GM19240 (cell line): ENCODE data around the gene CYGB.
"Not testable (repeated sequence)": the region's sequence is repeated elsewhere in the genome, so short reads cannot be mapped to it uniquely, and the experiment has no call there.

Experiments used
- DNase-seq: peaks from one replicate; pipeline ENCODE4 v3.0.0; 2011; ENCODE audit warnings: low spot score; ENCODE audit not compliant: insufficient read length

CYGB gene

DNA sequence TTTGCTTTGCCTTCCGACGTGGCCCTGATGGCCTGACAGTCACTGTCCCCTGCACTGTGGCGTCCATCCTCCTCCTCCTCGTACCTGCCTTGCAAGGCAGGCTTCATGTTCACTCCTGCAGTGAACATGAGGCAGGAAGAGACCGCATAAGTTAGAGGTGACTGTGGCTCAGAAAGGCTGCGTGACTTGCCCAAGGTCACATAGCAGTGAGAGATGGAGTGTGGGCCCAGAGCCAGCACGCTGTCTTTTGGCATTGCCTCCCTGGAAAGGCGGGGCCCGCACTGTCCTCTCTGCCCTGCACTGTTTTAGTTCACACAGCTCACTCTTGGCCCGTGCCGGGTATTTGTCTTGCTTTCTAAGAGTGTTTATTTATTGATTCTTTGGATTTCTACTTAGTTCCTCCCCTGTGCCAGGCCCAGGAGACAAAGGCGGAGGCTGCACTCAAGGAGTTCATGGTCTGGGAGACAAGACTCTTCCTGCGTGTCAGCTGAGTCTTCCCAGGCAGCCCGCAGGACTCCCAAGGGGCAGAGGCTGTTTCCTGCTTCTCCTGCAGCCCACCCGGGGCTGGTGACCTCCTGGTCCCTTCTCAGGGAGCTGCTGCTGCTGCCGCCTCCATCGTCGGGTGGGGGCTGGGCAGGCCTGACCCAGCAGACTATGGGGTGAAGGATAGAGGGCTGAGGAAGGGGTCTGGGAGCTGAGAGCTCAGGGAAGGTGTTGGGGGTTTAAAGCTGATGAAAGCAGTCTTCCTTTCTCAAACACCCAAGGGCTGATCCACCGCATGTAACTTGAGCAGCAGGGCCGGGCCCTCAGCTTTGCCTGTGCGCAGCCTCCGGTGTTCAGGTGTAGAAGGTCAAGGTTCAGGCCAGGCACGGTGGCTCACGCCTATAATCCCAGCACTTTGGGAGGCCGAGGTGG, 12.7 kb downstream of the CYGB start:
- DNase-seq: no peak

DNA sequence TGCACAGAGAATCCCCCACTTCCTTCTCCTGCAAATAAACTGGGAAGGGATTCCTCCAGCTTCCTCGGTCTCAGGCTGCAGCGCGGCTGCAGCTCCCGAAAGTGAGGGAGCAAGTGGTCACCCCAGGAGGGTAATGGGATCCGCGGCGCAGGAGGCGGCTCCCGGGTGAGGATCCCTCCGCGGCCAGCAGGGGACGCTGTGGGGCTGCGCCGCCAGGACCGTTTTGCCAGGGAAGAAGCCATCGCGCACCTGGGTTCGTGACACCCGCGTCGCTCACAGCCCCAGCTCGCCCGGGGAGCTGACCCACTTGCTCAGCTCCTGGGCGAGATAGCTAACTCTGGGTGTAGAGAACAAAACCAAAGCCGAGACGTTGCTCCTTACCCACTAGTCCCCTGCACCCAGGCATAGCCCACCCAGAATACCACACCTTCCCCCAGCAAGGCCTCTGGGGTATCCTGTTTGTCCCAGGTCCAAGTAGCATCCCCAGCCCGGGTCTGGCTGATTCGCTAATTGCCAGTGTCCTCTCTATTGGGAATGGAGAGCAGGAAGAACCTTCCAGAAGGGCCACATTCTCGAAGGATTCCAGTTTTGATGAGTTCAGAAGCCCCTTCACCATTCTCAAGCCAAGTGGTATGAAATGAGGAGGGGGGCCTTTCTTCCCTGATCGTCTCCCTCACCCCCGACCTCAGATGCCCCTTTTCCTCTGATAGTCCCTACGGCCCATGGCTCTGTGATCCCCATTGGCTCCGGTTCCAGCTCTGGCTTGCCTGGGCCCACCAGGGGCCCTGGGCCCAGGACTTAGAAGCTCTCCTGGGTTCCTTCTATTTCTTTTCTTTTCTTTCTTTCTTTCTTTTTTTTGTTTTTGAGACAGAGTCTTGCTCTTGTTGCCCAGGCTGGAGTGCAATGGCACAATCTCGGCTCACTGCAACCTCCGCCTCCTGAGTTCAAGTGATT, 14.1 kb downstream of the CYGB start:
- peak; percentile 73 for DNase-seq

DNA sequence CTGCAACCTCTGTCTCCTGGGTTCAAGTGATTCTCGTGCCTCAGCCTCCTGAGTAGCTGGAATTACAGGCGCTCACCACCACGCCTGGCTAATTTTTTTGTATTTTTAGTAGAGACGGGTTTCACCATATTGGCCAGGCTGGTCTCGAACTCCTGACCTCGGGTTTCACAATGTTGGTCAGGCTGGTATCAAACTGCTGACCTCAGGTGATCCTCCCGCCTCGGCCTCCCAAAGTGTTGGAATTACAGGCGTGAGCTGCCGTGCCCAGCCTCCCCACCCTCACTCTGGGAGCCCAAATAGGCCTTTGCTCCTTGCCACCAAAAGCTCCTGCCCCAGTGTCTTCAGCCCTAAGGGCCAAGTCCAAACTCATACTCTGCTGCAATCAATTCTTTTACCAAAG, 15.8 kb downstream of the CYGB start:
- not testable (repeated sequence) for DNase-seq

DNA sequence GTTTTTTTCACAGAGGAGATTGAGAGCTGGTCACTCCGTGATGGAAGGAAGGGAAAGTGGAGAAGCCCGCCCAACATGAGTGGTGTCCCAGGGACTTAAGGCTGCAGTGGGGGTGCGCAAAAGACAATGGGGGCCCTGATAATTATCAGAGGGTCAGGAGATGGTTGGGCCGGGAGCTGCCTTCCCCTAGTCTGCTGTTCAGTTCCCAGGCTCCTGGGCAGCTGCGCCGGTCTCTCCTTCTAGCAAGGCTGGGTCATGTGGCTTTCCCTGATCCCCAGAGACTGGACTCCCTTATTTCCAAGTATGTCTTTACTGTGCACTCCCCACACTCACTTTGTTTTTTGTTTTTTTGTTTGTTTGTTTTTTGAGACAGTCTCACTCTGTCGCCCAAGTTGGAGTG, 16.2 kb downstream of the CYGB start:
- no peak for DNase-seq

DNA sequence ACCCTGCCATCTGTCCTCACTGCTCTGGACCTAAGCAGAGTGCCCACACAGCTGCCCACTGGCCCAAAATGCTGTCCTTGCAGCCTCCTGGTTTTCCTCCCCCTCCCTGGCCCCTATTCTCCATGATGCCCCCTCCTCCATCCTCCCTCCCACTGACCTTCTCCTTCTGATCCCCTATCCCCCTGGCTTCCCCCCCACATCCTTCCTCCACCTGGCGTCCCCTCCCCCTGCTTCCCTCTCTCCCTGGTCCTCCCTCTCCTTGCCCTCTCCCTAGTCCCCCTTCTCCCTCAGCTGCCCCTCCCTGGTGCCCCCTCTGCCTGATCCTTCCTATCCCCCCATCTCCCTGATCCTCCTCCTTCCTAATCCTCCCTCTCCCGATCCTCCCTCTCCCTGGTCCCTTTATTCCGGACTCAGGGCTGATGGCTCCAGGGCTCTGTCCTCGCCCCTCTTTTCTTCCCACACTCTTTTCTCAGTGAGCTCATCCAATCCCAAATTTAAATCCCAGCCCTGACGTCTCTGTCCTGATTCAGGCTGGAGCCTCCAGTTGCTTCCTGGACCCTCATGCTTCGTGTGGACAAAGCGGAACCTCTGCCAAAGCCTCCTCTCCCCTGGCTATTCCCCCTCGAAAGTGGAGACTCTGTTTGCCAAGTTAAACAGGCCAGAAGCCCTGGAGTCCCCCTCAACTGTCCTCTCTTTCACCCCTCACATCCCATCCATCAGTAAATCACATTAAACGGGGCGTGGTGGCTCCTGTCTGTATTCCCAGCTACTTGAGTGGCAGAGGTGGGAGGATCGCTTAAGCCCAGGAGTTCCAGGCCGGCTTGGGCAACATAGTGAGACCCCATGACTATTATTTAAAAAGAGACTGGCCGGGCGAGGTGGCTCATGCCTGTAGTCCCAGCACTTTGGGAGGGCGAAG, 18.2 kb downstream of the CYGB start:
- DNase-seq: no peak

DNA sequence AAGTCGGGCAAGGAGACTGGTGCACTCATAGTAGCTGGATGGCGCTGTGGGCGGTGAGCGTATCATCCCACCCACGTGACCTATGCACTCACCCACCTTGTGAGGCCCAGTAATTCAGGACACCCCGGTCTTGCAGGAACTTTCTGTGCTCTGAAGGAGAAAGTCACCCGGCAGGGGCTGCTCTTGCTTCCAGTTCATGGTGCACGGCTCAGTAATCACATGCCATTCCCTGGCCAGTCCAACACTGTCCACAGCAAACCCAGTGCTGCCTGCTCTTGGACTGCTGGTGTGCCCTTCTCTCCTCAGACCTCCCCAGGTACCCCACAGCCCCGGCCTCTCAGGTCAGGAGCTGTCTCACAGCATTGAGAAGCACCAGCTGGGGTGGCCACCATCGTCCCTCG, 19.9 kb downstream of the CYGB start:
- DNase-seq: no peak

DNA sequence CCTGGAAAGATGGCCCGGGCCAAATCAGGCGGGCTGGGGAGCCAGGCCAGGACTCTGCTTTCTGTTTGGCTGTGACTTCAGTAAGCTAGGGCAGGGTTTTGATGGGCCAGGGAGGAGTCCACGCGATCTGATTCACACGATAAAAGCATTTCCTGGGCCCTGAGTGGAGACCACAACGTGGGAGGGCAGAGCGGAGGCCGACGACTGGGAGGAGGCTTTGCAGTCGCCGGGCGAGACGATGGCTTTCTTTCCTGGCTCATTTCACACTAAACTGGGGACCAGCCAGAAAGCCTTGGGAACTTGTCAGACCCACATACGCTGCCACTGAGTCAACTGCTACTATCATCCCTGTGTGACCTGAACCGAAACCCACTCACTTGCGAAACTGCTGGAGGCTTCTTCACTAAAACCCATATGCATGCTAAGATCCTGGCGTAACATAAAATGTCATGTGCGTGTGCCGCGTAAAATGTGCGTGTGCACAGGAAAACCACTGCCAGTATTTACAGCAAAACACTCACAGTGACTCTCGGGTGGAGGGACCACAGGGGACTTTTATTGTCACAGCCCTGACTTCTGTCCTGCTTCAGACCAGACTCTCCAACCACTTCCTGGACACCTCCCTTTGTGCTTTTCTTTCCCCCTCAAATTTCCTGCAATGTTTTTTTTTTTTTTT, 22.1 kb downstream of the CYGB start:
- no peak for DNase-seq

DNA sequence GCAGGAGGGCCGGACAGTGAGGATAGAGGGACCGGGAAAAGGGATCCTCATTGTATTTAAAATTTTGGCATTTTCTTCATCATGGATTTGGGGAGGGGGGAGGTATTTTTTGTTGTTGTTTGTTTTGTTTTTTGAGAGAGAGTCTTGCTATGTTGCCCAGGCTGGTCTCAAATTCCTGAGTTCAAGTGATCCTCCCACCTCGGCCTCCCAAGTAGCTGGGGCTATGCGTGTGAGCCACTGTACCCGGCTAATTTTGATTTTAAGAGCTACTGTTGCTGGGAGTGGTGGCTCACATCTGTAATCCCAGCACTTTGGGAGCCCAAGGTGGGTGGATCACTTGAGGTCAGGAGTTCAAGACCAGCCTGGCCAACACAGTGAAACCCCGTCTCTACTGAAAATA, 23.2 kb downstream of the CYGB start:
- not testable (repeated sequence) for DNase-seq

DNA sequence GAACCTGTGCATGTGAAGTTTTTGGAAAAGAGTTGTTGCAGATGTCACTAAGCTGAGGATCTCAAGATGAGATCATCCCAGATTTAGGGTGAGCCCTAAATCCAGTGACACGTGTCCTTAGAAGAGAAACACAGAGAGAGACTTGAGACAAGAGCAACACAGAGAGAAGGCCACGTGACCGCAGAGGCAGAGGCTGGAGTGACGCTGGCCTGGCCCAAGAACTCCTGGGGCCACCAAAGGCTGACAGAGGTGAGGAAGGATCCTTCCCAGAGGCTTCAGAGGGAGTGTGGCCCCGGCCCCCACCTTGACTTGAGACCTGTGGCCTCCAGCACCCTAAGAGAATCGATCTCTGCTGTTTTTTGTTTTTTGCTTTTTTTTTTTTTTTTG, 24.2 kb downstream of the CYGB start:
- DNase-seq: no peak

DNA sequence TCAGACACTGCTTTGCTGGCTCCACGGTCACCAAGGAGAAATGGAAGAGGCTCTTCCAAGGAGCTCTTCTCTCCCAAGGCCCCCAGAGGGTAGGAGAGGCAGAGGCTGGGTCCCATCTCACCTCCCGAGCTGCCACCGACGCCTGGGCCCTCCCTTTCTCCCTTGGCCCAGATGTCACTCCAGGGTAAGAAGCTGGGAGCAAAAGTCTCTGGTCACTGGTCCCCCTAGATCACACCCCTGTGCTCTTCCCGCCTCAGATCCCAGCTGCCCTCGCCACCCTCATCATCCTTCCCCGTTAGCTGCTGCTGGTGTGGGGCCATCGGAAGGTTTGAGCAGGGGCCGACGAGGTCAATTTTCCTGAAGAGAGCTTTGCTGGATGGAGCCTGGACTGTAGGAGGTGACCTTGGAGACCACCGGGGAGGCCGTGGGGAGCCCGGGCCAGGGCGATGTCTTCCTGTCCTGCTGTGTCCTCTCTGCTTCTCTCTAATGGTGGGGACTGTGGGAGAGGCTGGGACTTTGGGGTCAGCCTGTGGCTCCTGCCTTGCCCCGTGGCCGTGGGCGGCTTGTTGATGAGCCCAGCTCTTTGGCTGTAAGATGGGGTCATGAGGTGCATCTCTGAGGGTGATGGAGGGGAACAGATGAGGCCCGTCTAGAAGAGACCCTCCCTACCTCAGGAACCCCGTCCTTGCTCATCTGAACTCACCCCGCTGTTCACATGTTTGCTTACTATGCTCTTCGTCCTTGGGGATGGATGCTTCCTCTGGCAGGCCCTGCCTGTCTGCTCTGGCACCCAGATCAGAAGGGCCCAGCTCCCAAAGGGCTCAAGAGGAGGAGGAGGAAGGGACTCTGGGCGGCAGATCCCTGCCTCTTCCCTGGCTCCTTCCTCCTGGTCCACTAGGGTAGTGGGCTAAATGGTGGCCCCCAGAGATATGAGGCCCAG, 24.9 kb downstream of the CYGB start:
- no peak for DNase-seq

DNA sequence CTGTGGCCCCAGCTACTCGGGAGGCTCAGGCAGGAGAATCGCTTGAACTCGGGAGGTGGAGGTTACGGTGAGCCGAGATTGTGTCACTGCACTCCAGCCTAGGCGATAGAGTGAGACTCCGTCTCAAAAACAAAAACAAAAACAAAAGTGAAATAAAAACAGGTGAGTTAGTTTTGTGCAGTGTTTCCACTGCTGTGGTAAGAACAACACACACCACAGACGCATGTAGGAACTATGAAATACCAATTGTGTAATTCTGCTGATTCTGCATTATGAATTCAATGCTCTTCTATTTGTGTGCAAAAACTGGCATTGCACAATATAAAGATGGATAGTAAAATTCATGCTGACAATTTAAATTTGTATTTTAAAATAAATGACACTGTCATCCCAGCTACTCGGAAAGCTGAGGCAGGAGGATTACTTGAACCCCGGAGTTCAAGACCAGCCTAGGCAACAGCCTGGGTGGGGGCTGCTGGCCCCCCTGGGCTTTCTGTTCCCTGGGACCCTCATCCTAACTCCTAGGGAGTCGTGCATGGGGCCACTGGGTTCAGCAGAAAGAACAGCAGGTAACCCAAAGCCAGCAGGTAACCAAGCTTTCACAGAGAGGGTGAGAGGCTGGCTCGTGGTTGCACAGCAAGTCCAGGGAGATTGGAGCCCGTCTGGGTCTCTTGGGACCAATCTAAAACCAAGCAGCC, 25.7 kb downstream of the CYGB start:
- no peak for DNase-seq

DNA sequence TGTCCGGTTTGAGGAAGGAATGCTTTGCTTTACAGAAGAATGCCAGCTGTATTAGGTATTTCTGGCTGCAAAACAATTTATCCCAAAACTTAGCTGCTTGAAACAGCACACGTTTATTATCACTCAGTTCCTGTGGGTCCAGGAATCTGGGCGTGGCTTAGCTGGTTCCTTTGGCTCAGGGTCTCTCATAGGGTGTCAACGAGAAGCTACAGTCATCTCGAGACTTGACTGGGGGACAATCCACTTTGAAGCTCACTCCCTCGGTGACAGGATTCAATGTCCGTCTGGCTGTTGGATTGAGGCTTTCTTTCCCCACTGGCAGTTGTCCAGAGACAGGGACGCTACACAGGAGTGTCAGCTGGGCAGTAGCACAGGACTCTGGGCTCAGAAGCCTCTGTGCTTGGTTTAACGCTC, 26.7 kb downstream of the CYGB start:
- no peak for DNase-seq

DNA sequence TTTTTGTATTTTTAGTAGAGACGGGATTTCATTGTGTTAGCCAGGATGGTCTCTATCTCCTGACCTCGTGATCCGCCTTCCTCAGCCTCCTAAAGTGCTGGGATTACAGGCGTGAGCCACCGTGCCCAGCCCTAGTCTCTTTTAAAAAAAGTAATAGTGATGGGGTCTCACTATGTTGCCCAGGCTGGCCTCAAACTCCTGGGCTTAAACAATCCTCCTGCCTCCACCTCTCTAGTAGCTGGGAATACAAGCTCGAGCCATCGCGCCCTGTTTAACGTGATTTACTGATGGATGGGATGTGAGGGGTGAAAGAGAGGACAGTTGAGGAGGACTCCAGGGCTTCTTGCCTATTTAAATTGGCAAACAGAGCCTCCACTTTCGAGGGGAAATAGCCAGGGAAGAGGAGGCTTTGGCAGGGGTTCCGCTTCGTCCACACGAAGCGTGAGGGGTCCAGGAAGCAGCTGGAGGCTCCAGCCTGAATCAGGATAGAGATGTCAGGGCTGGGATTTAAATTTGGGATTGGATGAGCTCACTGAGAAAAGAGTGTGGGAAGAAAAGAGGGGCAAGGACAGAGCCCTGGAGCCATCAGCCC, 28.9 kb downstream of the CYGB start:
- DNase-seq: not testable (repeated sequence)

DNA sequence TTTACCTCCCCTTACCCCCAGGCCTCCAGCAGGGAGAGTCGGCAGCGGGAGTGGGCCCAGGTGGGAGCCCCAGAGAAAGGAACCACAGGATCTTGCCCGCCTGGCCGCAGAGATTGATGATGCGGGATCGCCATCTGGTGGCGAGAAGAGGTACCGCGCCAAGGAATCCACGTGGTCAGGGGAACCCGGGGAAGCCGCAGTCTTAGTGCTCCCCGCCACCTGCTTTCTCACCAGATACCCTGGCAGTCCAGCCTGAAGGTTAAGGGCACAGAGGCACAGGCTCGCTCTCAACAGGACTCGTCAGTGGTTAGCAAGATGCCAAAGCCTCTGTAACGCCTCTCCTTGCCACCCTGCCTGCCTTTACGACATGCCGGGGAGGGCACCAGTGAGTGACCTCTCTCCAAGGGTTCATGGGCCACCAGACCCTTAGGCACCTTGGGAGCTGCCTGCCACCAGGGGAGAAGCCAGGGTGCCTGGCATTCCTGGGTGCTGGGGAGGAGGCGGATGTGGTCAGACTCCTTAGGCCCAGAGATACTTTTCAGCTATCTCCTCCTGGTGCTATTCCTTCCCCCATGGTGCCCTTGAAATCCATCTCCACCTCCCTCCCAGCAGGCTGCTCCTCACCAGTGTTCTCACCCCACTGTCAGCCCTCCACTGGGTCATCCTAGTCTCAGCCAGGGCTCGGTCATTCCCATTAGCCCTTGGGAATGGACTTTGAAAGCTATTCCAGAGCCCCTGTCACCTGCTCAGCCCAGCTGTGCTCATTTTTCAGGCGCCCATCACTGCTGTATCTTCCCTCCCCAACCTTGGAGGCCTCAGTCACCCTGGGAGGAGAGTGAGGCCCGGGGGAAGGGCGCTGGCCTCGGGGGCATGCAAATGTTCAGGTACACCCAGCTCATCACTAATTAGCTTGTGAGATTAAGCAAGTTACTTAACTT, 30.8 kb downstream of the CYGB start:
- DNase-seq: peak; percentile 77

DNA sequence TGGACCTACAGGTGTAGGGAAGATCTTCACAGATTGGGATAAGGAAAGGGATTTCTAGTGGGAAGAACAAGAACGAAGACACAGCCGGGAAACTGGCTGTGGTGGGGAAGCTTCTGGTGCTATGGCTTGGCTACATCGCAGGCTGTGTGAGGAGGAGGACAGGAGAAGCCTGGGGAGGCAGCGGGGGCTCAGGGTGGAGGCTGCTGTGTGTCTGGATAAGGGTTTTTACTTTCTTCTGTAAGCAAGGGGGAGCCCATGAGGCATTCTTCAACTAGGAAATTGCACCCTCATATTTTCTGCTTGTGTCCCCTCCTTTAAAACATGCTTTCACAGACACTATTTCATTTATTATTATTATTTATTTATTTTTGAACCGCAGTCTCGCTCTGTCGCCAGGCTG, 33.4 kb downstream of the CYGB start:
- no peak for DNase-seq

DNA sequence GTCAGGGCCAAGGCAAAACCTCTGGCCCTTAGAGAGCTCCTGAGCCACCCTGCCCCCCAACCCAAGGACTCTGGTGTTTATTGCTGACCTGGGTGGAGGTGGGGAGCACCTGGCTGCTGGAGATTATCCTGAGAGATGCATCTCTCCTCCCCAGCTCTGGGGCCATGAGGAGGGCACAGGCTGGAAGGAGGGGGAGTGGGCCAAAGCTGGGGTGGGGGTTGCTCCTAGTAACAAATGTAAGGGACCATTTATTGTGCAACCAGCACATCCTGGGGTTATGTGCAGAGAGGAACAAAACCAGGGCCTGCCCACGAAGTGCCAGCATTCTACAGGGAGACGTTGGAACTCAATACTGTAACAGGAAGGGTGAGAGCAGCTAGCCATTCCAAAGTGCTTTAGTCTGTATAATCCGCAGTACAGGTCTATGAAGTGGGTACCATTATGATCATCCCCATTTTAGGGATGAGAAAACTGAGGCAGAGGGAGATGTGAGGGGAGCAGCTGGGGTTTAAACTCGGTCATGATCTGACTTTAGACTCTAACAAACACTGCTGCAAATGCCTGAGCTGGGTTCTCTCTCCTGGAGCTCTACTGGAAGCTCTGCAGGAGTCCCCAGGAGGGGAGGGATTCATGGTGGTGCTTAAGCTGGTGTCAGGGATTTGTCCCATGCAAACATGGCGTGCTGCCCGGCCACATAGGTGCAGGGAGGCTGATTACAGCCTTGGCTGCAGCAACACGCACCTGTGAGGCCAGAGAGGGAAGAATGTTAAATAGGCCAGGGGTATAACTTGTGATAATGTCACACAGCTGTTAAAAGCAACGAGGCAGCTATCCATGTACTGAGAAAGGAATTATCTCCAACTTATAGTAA, 34.9 kb downstream of the CYGB start:
- DNase-seq: no peak
